Keratinocyte (primary cell): ENCODE data around the gene GPR157. TPM values are rescaled to one million over a fixed set of nuclear protein-coding genes. Genes with fewer than 3 reads are reported as not detected.
A peak's percentile ranks its signal among the peaks of the same experiment; 100 is the strongest.

Experiments used
- DNase-seq: peaks from one replicate; pipeline ENCODE4 v3.0.0-alpha.2; 2011; ENCODE audit warnings: low read depth, missing footprints, low spot score
- FAIRE-seq: peaks from 2 replicates; lab custom pipeline; 2011; peaks lifted over from hg19 to GRCh38; lab: Jason Lieb, UNC
- H2AFZ ChIP-seq: 2 replicates; pipeline ENCODE4 v1.6.0; 2012; ENCODE audit warnings: low read length, control low read depth, inconsistent platforms; ENCODE audit not compliant: control insufficient read depth
- H3K27ac ChIP-seq: 2 replicates; pipeline ENCODE4 v1.5.1; 2011; ENCODE audit warnings: low read length; ENCODE audit not compliant: control insufficient read depth, insufficient read depth
- H3K27me3 ChIP-seq: 3 replicates; pipeline ENCODE4 v1.6.0; 2011; ENCODE audit warnings: low read length; ENCODE audit not compliant: control insufficient read depth, insufficient read depth; ENCODE audit errors: extremely low read depth
- H3K36me3 ChIP-seq, 2 experiments: 2 replicates in 1 of 2; 3 replicates in 1 of 2; pipeline ENCODE4 v1.5.1; 2011; ENCODE audit warnings: low read length in 2 of 2, mild to moderate bottlenecking in 1 of 2; ENCODE audit not compliant: control insufficient read depth in 2 of 2, insufficient read depth in 2 of 2; ENCODE audit errors: extremely low read depth in 1 of 2
- H3K4me1 ChIP-seq: 3 replicates; pipeline ENCODE4 v1.5.1; 2011; ENCODE audit warnings: low read length; ENCODE audit not compliant: control insufficient read depth, insufficient read depth; ENCODE audit errors: extremely low read depth
- H3K4me2 ChIP-seq: 3 replicates; pipeline ENCODE4 v1.6.0; 2011; ENCODE audit warnings: low read depth, low read length; ENCODE audit not compliant: control insufficient read depth, insufficient read depth; ENCODE audit errors: extremely low read depth
- H3K4me3 ChIP-seq, 3 experiments: fragments of 200-600 bp in 1 of 3; sonication (generic) in 1 of 3; 2 replicates in 2 of 3; 3 replicates in 1 of 3; pipeline ENCODE4 v1.5.1; 2011 to 2016; ENCODE audit warnings: low read length in 3 of 3, mild to moderate bottlenecking in 3 of 3, control low read depth in 2 of 3, inconsistent platforms in 1 of 3, low read depth in 1 of 3, mixed read lengths in 1 of 3, mixed run types in 1 of 3, moderate library complexity in 1 of 3; ENCODE audit not compliant: control insufficient read depth in 2 of 3, insufficient read depth in 2 of 3; ENCODE audit errors: extremely low read depth in 1 of 3
- H3K79me2 ChIP-seq: 2 replicates; pipeline ENCODE4 v1.6.0; 2012; ENCODE audit warnings: low read length; ENCODE audit not compliant: control insufficient read depth, insufficient read depth
- H3K9ac ChIP-seq: 3 replicates; pipeline ENCODE4 v1.6.0; 2011; ENCODE audit warnings: low read length; ENCODE audit not compliant: control insufficient read depth, insufficient read depth; ENCODE audit errors: extremely low read depth
- H3K9me1 ChIP-seq: 3 replicates; pipeline ENCODE4 v1.6.0; 2011; ENCODE audit warnings: low read length; ENCODE audit not compliant: control insufficient read depth, insufficient read depth; ENCODE audit errors: extremely low read depth
- H3K9me3 ChIP-seq: 2 replicates; pipeline ENCODE4 v1.5.1; 2012; ENCODE audit warnings: low read depth, low read length; ENCODE audit not compliant: control insufficient read depth
- H4K20me1 ChIP-seq: 3 replicates; pipeline ENCODE4 v1.6.0; 2011; ENCODE audit warnings: low read length; ENCODE audit not compliant: control insufficient read depth, insufficient read depth; ENCODE audit errors: extremely low read depth
- CTCF ChIP-seq, 3 experiments: IDR thresholded peaks in 1 of 3; conservative IDR thresholded peaks in 1 of 3; optimal IDR thresholded peaks in 1 of 3; 2 replicates in 2 of 3; 3 replicates in 1 of 3; pipeline versions ENCODE3 to v1.5.1; 2011; ENCODE audit warnings: low read length in 3 of 3, mild to moderate bottlenecking in 3 of 3, moderate library complexity in 2 of 3, control low read depth in 1 of 3, inconsistent platforms in 1 of 3; ENCODE audit not compliant: insufficient read depth in 2 of 3; ENCODE audit errors: extremely low read depth in 1 of 3
- EZH2 ChIP-seq: IDR thresholded peaks from one replicate; pipeline ENCODE4 v1.6.1; 2012; ENCODE audit warnings: inconsistent platforms, mild to moderate bottlenecking, low read length, moderate library complexity
- dilution Hi-C: fragments of 300-500 bp; cut with MboI; formaldehyde crosslinking; loops from one replicate; pipeline ENCODE4 v1.7.0; 2020; ENCODE audit warnings: low sequenced_read_pairs; ENCODE audit not compliant: extremely low pct_ligation_motif_present
- polyA plus RNA-seq, 5 experiments: library from polyadenylated mRNA; depleted of rRNA in 3 of 5; stranded (reverse) in 3 of 5; stranded (forward) in 1 of 5; unstranded in 1 of 5; fragments of >200 nt; gene quantifications; 1 replicate in 1 of 5; 2 replicates in 3 of 5; 3 replicates in 1 of 5; pipeline versions ENCODE4 v1.2.1 to v1.2.3, GENCODE V29; 2011 to 2012; ENCODE audit warnings: missing spikeins in 2 of 5, low read depth in 1 of 5, low replicate concordance in 1 of 5

Gene GPR157
- polyA plus RNA-seq, 1 donor (not counting 4 experiments of a cell fraction or from before 2014, with no cell fraction given), result 6.5 TPM

GRCh38 chr1:9069326-9070100 lies 59.4 kb downstream of the GPR157 start, which contains the start of gene SLC2A5:
Gene SLC2A5 (minus strand): TSS chr1:9069635. CDS start chr1:9069536, 99 bp downstream.
- no peak for TF ChIP-seq CTCF (optimal IDR thresholded peaks at IDR 0.05 in 1 of 3, IDR thresholded peaks at IDR 0.05 in 1 of 3, conservative IDR thresholded peaks at IDR 0.05 in 1 of 3; ENCODE audit: extremely low read depth in 1 of 3, insufficient read depth in 2 of 3, low read length in 3 of 3)
- no peak for TF ChIP-seq EZH2
- Histone ChIP-seq H3K4me2 (peak within 1 kb of the TSS; percentile 42), H3K27ac (no peak within 1 kb of the TSS), H3K4me3 (peak within 1 kb of the TSS in 1 of 3 experiments; percentile 1), H4K20me1 (no peaks in the 10 kb centered on the region), H2AFZ (peak within 1 kb of the TSS; percentile 8), H3K27me3 (no peaks in the 10 kb centered on the region), H3K79me2 (no peaks in the 10 kb centered on the region), H3K4me1 (peaks cover 16% of the 10 kb centered on the region), H3K9ac (no peak within 1 kb of the TSS), H3K9me1 (no peaks in the 10 kb centered on the region), H3K36me3 (no peaks in the 10 kb centered on the region), H3K9me3 (no peaks in the 10 kb centered on the region)
- dilution Hi-C loops, result no loop called here
- FAIRE-seq (no peak), DNase-seq (no peak)

- H3K36me3 ChIP-seq, result no peaks in the 10 kb centered on the region
- dilution Hi-C loops, result no loop called here
- H3K9me3 ChIP-seq, result no peaks in the 10 kb centered on the region
- peak overlapping the region in 1 of 3 experiments; percentile 1 for H3K4me3 ChIP-seq
- H2AFZ ChIP-seq, result peak overlapping the region; percentile 7
- H3K9me1 ChIP-seq, result no peaks in the 10 kb centered on the region
- no peaks in the 10 kb centered on the region for H4K20me1 ChIP-seq
- TF ChIP-seq EZH2 (no peak), CTCF (optimal IDR thresholded peaks at IDR 0.05 in 1 of 3, IDR thresholded peaks at IDR 0.05 in 1 of 3, conservative IDR thresholded peaks at IDR 0.05 in 1 of 3; ENCODE audit: extremely low read depth in 1 of 3, insufficient read depth in 2 of 3, low read length in 3 of 3) (no peak)
- H3K27ac ChIP-seq, result no peak overlapping the region
- no peaks in the 10 kb centered on the region for H3K79me2 ChIP-seq
- no peaks in the 10 kb centered on the region for H3K27me3 ChIP-seq
- H3K4me1 ChIP-seq, result peaks cover 16% of the 10 kb centered on the region
- DNase-seq (no peak), FAIRE-seq (peak; percentile 89)
- peak overlapping the region; percentile 42 for H3K4me2 ChIP-seq
- H3K9ac ChIP-seq, result no peak overlapping the region
Observed at GRCh38 chr1:9068981-9069325, 59.9 kb downstream of the GPR157 start.
